ENCODE results near the gene TEX52.
A peak's percentile ranks its signal among the peaks of the same experiment; 100 is the strongest.
"Not testable (repeated sequence)": the region's sequence is repeated elsewhere in the genome, so short reads cannot be mapped to it uniquely, and the experiment has no call there.

TEX52 gene

DNA sequence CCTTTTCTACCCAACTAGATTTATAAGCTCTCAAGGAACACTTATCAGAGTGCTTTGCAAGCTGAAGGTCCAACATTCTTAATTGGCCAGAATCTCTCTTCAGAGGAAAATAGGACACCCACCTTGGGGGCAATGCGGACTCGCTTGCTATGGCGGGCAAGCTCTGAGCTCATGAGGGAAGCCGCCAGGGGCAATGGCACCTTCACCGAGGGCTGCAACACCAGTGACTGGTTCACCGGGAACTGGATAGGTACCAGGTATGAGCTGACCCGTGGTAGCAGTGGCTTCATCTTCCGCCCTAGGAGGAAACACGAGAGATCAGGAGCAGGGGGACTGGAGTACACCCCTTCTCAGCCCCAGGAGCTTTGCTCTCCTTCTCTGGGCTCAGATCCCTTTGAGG, 7.4 kb upstream of the TEX52 start:
- no peak for DNase-seq (ENCODE audit: low read depth in 2 of 2)

DNA sequence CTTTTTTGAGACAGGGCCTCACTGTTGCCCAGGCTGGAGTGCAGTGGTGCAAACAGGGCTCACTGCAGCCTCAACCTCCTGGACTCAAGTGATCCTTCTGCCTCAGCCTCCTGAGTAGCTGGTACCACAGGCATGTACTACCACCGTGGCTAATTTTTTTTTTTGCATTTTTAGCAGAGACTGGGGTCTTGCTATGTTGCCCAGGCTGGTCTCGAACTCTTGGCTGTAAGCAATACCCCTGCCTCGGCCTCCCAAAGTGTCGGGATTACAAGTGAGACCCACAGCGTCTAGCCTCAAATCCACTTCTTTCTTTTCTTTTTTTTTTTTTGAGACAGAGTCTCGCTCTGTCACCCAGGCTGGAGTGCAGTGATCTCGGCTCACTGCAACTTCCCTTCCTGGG, 6.6 kb upstream of the TEX52 start:
- DNase-seq (ENCODE audit: low read depth in 2 of 2), result not testable (repeated sequence)

DNA sequence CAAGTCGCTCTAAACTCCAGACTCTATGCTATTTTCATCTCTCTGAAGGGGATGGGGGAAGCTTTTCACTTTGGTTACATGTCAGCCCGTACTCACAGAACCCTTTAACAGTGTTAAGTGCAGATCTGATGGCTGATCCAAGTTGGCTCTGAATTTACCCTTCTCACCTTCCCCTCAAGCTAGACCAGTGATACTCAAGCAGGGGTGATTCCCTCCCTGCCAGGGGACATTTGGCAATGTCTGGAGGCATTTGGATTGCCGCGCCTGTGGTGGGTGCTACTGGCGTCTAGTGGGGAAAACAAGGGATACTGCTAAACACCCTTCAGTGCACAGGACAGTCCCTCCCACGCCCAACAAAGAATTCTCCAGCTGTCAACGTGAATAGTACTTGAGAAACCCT, 6.0 kb upstream of the TEX52 start:
- DNase-seq (ENCODE audit: low read depth in 2 of 2), result no peak

DNA sequence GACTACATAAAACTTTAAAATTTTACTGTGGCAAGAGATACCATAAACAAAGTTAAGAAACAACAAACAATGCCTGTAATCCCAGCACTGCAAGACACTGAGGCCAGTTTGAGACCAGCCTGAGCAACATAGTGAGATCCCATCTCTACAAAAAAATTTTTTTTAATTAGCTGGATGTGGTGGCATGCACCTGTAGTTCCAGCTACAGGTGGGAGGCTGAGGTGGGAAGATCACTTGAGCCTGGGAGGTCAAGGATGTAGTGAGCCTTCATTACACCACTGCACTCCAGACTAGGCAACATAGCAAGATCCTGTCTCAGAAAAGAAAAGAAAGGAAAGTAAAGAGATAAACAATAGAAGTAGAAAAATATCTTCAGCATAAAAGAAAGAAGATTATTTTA, 3.3 kb upstream of the TEX52 start:
- DNase-seq (ENCODE audit: low read depth in 2 of 2), result no peak

DNA sequence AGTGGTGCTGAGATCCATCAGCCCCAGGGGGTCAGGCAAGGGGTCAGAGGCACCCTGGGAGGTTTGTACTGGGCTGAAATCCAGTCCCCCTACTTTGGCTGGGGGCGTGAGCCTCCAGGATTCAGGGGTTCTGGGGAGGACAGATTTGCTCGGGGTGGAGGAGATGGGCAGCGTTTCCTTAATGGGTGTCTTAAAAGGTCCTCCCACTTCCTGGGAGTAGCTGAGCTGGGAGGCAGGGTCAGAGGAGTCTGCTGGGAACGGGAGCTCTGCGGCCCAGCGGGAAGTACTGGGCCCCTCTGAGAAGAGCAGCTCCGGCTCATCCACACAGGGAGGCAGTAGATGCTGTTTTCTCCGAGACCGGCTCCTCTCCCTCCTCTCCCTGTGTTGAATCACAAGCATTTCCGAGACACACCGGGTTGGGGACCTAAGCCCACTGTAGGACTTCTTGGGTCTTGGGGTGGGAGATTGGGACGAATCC, 2.1 kb upstream of the TEX52 start:
- no peak for DNase-seq (ENCODE audit: low read depth in 2 of 2)

DNA sequence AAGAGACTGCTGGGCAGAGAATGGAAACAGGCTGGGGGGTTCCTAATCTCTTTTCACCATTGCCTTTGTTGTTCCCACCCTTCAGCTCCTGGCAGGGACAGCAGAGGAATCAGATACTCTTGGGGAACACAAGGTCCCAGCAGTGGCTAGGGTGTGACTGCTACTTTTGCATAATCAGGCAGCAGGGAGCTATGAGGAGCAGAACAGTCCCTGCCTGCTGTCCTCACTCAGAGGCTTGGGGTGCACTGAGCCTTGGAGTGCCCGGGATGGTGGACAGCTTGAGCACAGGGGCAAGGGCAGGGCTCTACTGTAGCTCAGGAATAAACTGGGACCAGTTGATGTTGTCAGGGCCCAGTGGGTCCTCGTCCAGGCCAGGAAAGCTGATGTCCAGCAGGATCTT, 1.5 kb upstream of the TEX52 start:
- DNase-seq (ENCODE audit: low read depth in 2 of 2), result no peak

DNA sequence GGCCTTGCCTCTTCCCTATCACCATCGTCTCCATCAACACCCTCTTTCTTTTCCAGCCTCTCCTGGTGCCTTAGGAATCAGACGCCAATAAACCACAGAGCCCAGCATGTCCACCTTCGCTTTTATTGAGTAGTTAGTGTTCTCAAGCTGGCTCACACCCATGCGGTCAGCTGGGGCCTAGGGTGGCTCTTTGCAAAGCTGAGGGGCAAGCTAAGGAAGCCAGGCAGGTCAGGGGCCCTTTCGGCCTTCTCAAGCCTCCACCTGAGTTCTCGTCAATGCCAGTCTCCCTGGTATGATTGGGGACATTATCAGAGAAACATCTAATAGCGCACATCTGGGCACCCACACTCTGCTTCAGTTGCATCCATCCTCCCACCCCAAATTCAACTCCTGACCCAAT, 737 bp upstream of the TEX52 start:
- DNase-seq (ENCODE audit: low read depth in 2 of 2), result no peak

DNA sequence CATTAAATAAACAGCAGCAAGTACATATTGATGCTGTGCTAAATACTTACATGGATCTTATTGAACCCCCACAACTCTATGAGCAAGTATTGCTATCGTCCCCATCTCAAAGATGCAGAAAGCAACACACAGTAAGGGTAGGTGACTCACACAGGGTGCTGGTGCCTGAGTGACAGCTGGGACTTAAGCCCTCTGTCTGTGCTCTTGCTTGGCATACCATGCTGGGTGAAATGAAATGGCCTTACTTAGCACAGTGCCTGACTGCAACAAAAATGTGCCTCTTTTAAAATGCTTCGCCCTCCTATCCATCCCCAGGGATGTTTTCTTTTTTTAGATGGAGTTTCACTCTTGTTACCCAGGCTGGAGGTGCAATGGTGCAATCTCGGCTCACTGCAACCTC, 788 bp downstream of the TEX52 start:
- DNase-seq (ENCODE audit: low read depth in 2 of 2), result no peak

DNA sequence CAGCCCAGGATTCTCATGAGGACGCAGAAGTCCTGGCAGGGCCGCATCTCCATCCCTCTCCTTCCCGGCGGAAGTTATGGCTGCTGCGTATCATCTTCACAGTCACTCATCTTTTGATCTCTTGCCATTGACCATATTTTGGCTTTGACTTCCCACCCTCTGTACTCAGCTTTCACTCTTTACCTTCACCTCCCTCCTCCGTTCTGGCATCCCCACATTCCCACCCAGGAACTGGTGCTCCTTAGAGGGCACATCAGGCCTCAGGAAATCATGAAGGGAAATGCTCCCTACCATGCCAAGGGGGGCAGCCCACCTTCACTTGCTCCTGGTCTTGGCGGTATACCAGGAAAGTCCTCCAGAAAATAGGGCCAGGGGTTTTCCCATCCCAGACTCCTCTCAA, 1.3 kb downstream of the TEX52 start:
- DNase-seq (ENCODE audit: low read depth in 2 of 2), result no peak

DNA sequence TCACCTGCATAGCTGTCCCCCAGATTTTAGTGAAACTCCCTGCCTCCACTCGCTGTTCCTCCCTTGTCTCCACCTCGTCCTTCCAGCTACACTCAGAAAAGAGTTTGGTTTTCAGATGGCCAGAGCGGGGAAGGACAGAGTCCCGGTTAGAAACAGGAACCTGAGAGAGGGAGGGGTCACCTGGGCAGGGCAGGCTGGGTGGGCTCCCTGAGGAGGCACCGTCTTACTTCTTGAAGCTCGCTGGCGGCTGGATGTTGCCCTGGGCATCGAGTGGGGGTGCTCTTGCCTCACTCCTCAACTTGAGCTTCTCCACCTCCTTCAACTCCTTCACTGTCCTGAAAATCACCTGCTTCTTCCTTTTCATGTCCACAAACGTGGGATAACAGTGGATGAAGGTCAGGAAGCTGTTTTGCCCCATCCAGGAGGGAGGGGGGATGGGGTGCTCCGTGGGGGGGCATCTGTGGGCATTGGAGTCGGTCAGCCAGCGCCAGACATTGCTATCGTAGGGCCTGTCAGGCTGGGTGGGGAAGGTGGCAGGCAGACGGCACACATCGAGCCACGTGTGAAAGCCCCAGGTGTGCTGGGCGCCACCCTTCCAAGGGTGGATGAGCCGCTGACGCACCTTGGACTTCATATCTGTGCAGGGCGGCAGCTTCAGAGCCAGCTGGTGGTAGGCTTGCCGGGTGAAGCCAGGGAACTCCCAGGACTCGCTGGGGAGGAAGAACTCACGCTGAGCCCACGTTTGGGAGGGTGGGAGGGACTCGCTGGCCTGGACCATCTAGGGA, 2.0 kb downstream of the TEX52 start:
- DNase-seq (ENCODE audit: low read depth in 2 of 2), result no peak

DNA sequence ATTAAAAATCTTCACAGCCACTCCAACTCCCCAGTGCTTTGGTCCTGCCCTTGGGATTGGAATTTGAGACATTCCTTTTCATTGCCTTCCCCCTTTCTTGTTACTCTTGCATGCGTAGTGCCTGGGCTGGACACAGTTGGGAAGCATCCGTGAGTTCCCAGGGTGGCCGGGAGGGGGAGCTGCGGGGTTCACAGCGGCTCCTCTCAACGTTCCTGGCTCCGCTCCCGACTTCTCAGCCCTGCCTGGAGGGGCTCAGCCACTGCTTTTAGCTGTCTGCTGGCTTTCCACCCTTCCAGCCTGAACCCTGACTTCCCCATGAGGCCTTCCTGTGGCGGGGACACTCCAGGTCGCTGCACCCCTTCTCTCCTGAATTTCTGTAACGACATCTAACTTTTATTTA, 3.2 kb downstream of the TEX52 start:
- DNase-seq (ENCODE audit: low read depth in 2 of 2), result peak in 1 of 2 donors; percentile 15

DNA sequence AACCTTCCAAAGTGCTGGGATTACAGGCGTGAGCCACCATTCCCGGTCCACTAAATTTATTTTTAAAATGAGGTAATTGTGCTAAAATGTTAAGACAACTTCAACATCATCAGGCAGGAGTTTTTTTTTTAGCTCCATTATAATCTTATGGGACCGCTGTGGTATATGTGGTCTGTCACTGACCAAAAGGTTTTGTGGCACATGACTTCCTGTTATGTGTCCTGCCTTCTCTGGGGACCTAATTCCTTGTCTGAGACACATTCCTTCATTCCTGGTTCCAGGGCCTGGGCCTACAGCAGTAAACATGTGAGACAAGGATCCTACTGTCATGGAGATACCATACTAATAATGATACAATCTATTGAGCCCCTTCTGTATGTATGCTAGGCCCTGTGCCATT, 4.9 kb downstream of the TEX52 start:
- no peak for DNase-seq (ENCODE audit: low read depth in 2 of 2)

DNA sequence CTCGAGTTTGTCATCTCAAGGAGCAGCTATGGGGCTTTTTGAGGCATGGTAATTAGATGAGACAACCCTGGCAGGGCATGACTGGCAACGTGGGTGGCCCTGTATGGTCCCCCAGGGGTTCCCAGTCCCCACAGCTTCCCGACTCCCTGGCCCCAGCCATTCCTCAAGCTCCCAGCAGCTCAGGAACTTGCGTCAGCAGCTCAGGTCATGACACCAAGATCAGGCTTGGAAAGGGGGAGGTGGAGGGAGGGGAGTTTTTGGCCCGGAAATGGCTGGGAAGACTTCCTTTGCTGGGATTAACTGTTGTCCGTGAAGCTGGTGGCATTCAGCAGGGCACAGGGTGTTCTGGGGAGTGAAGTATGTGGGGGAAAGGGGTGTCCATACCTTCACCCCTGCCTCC, 11.6 kb downstream of the TEX52 start:
- no peak for DNase-seq (ENCODE audit: low read depth in 2 of 2)

DNA sequence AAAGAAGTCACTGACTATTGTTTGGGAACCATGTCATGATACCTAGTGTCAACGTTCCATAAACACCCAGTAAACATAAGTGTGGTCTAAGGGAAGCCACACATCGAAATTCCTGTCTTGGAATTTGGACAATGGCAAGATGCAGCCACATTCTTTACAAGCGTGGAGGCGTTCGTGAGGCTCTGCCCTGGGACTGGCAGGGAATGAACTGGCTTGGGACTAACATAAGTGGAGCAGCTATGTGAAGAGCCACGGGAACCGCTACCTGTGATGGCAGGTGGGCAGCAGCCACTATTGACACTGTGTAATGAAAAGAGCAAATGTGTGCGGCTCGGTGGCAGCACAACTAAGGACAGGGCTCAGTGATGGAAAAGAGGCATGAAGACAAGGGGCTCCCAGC, 12.1 kb downstream of the TEX52 start:
- no peak for DNase-seq (ENCODE audit: low read depth in 2 of 2)

DNA sequence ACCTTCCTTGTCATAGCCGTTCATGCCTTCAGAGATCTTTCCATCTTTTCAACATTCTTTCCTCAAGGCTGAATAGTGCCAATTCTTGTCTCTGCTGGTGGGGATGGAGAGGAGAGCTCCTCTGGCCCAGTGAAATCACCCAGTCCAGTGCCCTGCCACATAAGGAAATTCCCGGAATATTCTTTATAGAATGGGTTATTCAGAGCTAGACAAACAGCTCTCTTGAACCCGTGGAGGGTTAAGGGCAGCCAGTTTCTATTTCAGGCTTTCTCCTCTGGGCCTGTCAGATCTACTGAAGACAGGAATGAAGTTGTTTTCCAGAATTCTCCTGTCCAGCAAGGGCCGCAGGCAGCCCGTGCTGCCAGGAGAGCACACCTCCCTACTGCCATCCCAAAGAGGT, 13.9 kb downstream of the TEX52 start:
- no peak for DNase-seq (ENCODE audit: low read depth in 2 of 2)

DNA sequence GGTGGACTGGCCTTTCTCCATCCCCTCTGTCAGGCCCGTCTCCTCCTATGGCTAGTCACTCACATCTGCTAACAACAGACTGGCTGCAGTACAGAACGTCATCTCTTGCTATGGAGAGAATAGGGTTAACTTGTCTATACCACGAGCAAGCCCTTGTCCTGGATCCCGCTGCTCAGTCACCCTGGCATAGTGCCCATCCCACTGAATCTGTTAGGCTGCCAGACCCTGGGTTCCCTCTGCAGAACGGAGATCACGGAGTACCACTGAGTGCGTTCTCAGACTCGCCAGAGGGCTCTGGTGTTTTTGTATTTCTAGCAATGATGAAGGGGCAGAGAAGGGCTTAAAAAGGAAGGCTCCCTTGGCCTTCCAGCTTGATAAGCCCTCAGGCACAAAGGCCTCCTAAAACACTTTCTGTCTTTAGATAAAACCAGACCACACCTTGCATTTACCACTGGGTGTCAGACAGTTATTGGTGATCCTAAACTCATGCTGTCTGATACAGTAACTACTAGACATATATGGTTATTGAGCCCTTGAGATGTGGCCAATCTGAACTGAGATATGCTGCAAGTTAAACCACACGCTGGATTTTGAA, 15.7 kb downstream of the TEX52 start:
- DNase-seq (ENCODE audit: low read depth in 2 of 2), result no peak

DNA sequence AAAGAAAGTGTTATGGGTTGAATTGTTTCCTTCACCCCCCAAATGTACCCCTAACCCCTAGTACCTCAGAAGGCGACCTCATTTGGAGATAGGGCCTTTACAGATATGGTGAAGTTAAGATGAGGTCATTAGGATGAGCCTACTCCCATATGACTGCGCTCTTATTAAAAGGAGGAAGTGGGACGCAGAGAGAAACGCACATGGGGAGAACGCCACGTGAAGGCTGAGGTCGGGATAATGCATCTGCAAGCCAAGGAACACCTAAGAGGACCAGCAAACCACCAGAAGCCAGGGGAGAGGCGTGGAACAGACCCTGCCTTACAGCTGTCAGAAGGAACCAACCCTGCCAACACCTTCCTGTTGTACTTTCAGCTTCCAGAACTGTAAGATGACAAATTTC, 20.3 kb downstream of the TEX52 start:
- no peak for DNase-seq (ENCODE audit: low read depth in 2 of 2)

DNA sequence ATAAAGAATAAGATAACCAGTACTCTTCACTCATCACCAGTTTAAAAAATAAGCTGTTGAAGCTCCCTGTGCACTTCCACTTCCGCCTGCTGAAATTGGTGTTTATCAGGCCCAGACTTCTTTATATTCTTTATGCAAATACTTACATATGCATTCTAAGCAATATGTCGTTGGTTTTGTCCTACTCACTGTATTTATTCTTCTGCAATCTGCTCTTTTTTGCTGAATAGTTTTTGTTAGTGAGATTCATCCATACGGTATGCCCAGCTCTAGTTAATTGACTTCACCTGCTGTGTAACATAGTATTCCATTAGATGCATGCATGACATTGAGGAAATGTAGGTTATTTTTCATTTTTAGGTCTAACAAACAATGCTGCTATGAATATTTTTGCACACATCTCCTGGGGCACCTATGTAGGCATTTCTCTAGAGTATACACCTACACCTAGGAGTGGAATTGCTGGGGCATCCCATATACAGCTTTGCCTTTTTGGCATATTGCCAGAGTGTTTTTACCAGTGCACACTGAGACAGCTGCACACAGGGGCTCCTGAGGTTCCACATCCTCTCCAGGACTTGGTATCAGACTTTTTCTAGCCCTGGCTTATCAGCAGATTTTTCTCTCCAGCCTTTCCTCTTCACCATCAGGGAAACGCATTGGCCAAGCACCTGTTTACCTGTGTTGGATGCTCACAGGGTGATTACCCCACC, 21.0 kb downstream of the TEX52 start:
- DNase-seq (ENCODE audit: low read depth in 2 of 2), result no peak

DNA sequence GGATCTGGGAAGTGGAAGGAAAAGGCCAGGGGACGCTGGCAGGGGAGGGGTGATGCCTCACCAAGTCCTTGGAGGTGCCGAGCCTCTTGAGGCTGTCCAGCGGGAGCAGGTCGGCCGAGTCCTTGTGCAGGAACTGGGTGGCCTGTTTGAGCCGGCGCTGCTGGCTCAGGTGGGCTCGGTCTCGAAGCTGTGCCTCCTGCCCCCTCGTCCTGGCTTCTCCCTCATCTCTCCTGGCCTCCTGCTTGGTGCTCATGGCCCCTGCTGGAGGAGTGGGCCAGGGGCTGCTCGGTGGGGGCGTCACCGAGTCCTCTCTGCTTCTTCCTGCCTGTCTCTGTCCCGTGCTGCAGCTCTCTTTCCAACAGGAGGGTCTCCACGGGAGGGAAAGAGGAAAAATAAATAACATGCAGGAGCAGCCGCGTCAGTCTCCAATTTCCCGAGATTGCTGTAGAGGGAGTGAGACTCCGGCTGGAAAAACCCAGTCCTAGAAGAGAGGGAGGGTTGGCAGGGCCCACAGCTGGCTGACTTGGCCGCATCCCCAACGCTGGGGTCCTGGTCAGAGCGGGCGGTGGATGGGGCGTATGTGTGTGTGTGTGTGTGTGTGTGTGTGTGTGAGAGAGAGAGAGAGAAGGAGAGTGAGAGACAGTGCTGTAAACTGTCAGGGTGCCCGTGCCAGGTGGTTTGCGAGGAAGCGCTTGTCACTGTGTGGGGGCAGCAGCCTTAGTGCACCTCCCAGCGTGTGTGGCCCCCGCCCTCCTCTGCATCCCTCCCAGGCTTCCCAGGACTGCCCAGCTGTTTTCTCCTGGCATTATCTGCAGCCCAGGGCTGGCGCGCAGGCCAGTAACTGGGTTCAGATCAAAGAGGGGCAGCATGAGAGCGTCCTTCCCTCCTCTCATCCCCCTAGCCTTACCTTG, 22.0 kb downstream of the TEX52 start, which contains the start of gene NRIP2:
Gene NRIP2, minus strand, starts transcription at position 455 of the 911 bp plus-strand sequence. Its CDS starts 52 bp downstream, at position 403.
- DNase-seq (ENCODE audit: low read depth in 2 of 2), result no peak

DNA sequence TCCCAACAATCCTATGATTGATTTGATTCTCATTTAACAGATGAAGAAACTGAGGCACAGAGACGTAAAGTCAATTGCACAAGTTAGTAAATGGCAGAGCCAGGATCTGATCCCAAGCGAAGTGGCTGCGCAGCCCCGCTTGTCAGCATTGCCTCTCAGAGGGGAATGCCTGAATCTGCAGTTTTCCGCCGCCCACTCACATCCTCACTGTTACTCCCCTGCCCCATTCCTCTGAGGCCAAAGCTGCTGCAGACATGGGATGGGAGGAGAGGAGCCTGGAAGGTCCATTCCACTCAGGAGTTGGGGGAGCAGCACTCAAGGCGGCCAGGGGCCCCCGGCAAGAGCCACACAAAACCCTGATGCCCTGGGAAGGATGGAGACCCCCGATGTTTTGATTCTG, 23.0 kb downstream of the TEX52 start:
- no peak for DNase-seq (ENCODE audit: low read depth in 2 of 2)

DNA sequence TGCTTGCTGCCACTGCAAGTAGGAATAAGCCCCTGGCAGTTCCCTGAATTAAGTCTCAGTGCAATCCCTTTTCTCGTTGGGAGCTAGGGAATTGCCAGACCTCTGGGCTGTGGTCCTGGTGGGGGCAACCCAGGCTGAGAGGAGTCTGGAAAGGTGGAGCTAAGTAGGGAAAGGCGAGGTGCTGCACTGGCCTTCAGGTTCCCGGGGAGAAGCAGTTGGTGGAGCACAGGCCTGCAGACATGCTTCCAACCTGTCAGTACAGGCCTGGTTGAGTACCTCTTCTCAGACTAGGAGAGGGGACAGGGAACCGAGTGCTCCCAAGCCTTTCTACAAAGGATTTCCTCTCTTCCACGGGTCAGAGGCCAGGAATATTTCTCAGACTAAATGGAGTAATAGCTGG, 23.5 kb downstream of the TEX52 start:
- DNase-seq (ENCODE audit: low read depth in 2 of 2), result no peak

Measured in stimulated activated CD8-positive, alpha-beta memory T cell treated with anti-CD3 and anti-CD28 coated beads, Interleukin-15, amount 100 ng/mL, for 48 hours (primary cell).